K562 (cell line): ENCODE results near the gene TNFRSF6B. TPM values are rescaled to one million over a fixed set of nuclear protein-coding genes. Genes with fewer than 3 reads are reported as not detected.

ENCODE experiments used
- ATAC-seq: fragments of 200-7000 bp; cut with Tn5 transposase; 3 replicates; pipeline ENCODE4 v1.9.1; 2020; ENCODE audit warnings: moderate library complexity
- BruUV-seq: library from RNA; stranded (reverse); fragments of 400-500 nt; replicated peaks from 2 replicates; lab custom pipeline; 2021; lab: Mats Ljungman, UMichigan
- CTCF ChIA-PET: fragments of 300-600 bp; formaldehyde crosslinking; extraction: SDS; loops from one replicate; lab custom pipeline; 2021; ENCODE audit warnings: low intra/inter-chr PET ratio; lab: Yijun Ruan, JAX
- POLR2A ChIA-PET: fragments of 300-600, 350-650 bp; sonication (Branson Sonifier 250); formaldehyde crosslinking; extraction: SDS; loops from one replicate; lab custom pipeline; 2021; ENCODE audit warnings: antibody characterized with exemption, inconsistent platforms; lab: Yijun Ruan, JAX
- DNase-seq, 4 experiments: peaks; one replicate each; pipeline versions ENCODE4 v3.0.0 to v3.0.0-alpha.2; 2011 to 2018; ENCODE audit warnings: low spot score in 3 of 4, mixed read lengths in 3 of 4; ENCODE audit errors: extremely low read depth in 1 of 4
- FAIRE-seq: peaks from 2 replicates; lab custom pipeline; 2011; peaks lifted over from hg19 to GRCh38; lab: Jason Lieb, UNC
- H2AFZ ChIP-seq: 2 replicates; pipeline ENCODE4 v1.6.0; 2011; ENCODE audit warnings: low read depth, low read length, control low read depth, inconsistent platforms
- H3K27ac ChIP-seq: fragments of 200-600 bp; 3 replicates; pipeline ENCODE4 v1.8.0; 2011; ENCODE audit warnings: low read depth, mild to moderate bottlenecking, control low read depth, inconsistent platforms, low read length, moderate library complexity, mixed read lengths; ENCODE audit errors: extremely low read depth
- H3K27me3 ChIP-seq, 2 experiments: fragments of 300-600 bp in 1 of 2; 2 replicates in 1 of 2; 3 replicates in 1 of 2; pipeline versions ENCODE4 v1.6.0 to v1.8.0; 2011; ENCODE audit warnings: inconsistent platforms in 2 of 2, low read length in 2 of 2, mild to moderate bottlenecking in 1 of 2, mixed read lengths in 1 of 2, moderate library complexity in 1 of 2; ENCODE audit not compliant: control insufficient read depth in 2 of 2, insufficient read depth in 2 of 2
- H3K36me3 ChIP-seq: fragments of 300-600 bp; 3 replicates; pipeline ENCODE4 v1.8.0; 2011; ENCODE audit warnings: mild to moderate bottlenecking, low read length, inconsistent platforms; ENCODE audit not compliant: control insufficient read depth, insufficient read depth
- H3K4me1 ChIP-seq, 2 experiments: fragments of 200-600 bp in 1 of 2; replicated peaks in 1 of 2; 2 replicates in 1 of 2; 3 replicates in 1 of 2; pipeline versions ENCODE4 v1.5.1 to v1.8.0; 2011; ENCODE audit warnings: inconsistent platforms in 2 of 2, low read length in 2 of 2, mild to moderate bottlenecking in 1 of 2, mixed read lengths in 1 of 2, moderate library complexity in 1 of 2; ENCODE audit not compliant: control insufficient read depth in 2 of 2, insufficient read depth in 2 of 2
- H3K4me2 ChIP-seq: 2 replicates; pipeline ENCODE4 v1.6.1; 2011; ENCODE audit warnings: low read length, control low read depth, inconsistent platforms, mixed read lengths; ENCODE audit not compliant: insufficient read depth
- H3K4me3 ChIP-seq: fragments of 200-600 bp; sonication (generic), shearing (Covaris generic); 2 replicates; pipeline ENCODE4 v1.5.1; 2016; ENCODE audit warnings: control low read depth, inconsistent platforms
- H3K79me2 ChIP-seq: fragments of 200-600 bp; 3 replicates; pipeline ENCODE4 v1.8.0; 2011; ENCODE audit warnings: low read length, inconsistent platforms; ENCODE audit not compliant: control insufficient read depth, insufficient read depth
- H3K9ac ChIP-seq, 2 experiments: 2 replicates each; pipeline versions ENCODE4 v1.6.0 to v1.6.1; 2011; ENCODE audit warnings: low read depth in 2 of 2, low read length in 2 of 2, control low read depth in 1 of 2, inconsistent platforms in 1 of 2, mild to moderate bottlenecking in 1 of 2, mixed read lengths in 1 of 2; ENCODE audit not compliant: insufficient read depth in 1 of 2
- H3K9me1 ChIP-seq: one replicate; pipeline ENCODE4 v1.6.0; 2011; ENCODE audit warnings: inconsistent platforms, mild to moderate bottlenecking, low read length, moderate library complexity; ENCODE audit not compliant: control insufficient read depth, insufficient read depth
- H3K9me3 ChIP-seq: replicated peaks from 2 replicates; pipeline ENCODE4 v1.5.1; 2011; ENCODE audit warnings: low read depth, low read length, inconsistent platforms; ENCODE audit not compliant: control insufficient read depth, insufficient read depth
- H4K20me1 ChIP-seq: replicated peaks from 2 replicates; pipeline ENCODE4 v1.6.1; 2011; ENCODE audit warnings: low read length, inconsistent platforms, mixed read lengths; ENCODE audit not compliant: control insufficient read depth, insufficient read depth
- BHLHE40 ChIP-seq: IDR thresholded peaks from 2 replicates; pipeline ENCODE4 v1.6.1; 2011; ENCODE audit warnings: low read length, improper control_type of control experiment
- CBX8 ChIP-seq: fragments of 200-600 bp; sonication (generic); IDR thresholded peaks from 2 replicates; pipeline ENCODE4 v1.6.1; 2012; ENCODE audit warnings: borderline replicate concordance, mixed run types, low read depth, mild to moderate bottlenecking, moderate library complexity, mixed read lengths, low read length, control low read depth, inconsistent platforms; ENCODE audit not compliant: poor library complexity, severe bottlenecking; ENCODE audit errors: extremely low read depth
- GTF2A2 ChIP-seq: IDR thresholded peaks from 2 replicates; pipeline ENCODE4 v1.6.1; 2016; ENCODE audit warnings: mild to moderate bottlenecking, missing genetic modification characterization, missing compliant biosample characterization
- HMGN3 ChIP-seq: IDR thresholded peaks from 2 replicates; pipeline ENCODE4 v1.6.1; 2011; ENCODE audit warnings: borderline replicate concordance, low read depth, mild to moderate bottlenecking, mixed read lengths, low read length; ENCODE audit not compliant: insufficient read length; ENCODE audit errors: extremely low read depth
- KDM1A ChIP-seq, 2 experiments: fragments of 450-650 bp; IDR thresholded peaks; 2 replicates each; pipeline ENCODE4 v1.6.1; 2016; ENCODE audit warnings: mild to moderate bottlenecking in 2 of 2
- NR2C1 ChIP-seq, 2 experiments: fragments of 450-650 bp; IDR thresholded peaks; 2 replicates each; pipeline ENCODE4 v1.6.1; 2017; ENCODE audit warnings: mild to moderate bottlenecking in 2 of 2, antibody characterized with exemption in 1 of 2, inconsistent platforms in 1 of 2, missing compliant biosample characterization in 1 of 2, missing genetic modification characterization in 1 of 2
- PCBP1 ChIP-seq: fragments of 200-400 bp; formaldehyde crosslinking; IDR thresholded peaks from 2 replicates; pipeline ENCODE4 v1.6.1; 2018; ENCODE audit warnings: mild to moderate bottlenecking, low read depth, low read length; ENCODE audit not compliant: poor library complexity, severe bottlenecking
- POLR2A ChIP-seq: fragments of 450-650 bp; conservative IDR thresholded peaks from 2 replicates; pipeline ENCODE4 v1.6.1; 2016
- POLR2G ChIP-seq: fragments of 200-400 bp; formaldehyde crosslinking; IDR thresholded peaks from 2 replicates; pipeline ENCODE4 v1.6.1; 2017; ENCODE audit warnings: low read depth, mild to moderate bottlenecking, antibody characterized with exemption, low read length, moderate library complexity
- RBM22 ChIP-seq: fragments of 200-400 bp; formaldehyde crosslinking; IDR thresholded peaks from 2 replicates; pipeline ENCODE4 v1.6.1; 2018; ENCODE audit warnings: low read length, low read depth; ENCODE audit not compliant: poor library complexity, severe bottlenecking
- TOE1 ChIP-seq, 2 experiments: fragments of 450-650 bp in 1 of 2; sonication (generic) in 1 of 2; formaldehyde crosslinking in 1 of 2; IDR thresholded peaks; 2 replicates each; pipeline versions ENCODE4 v1.7.1 to v1.8.0; 2016 to 2022; ENCODE audit warnings: borderline replicate concordance in 2 of 2, mild to moderate bottlenecking in 2 of 2, antibody characterized with exemption in 1 of 2, inconsistent platforms in 1 of 2, low read depth in 1 of 2, missing genetic modification reagents in 1 of 2, moderate library complexity in 1 of 2
- XRCC5 ChIP-seq: fragments of 200-400 bp; formaldehyde crosslinking; IDR thresholded peaks from 2 replicates; pipeline ENCODE4 v1.6.1; 2017; ENCODE audit warnings: low read depth, mild to moderate bottlenecking, low read length
- ZNF436 ChIP-seq: fragments of 250-450, 450-650 bp; sonication (Bioruptor Pico); formaldehyde crosslinking; IDR thresholded peaks from 2 replicates; pipeline ENCODE4 v1.7.0; 2020; ENCODE audit warnings: mild to moderate bottlenecking
- WGBS: fragments of 100-300 bp; shearing (Covaris generic); methylation state at CpG from one replicate; pipeline ENCODE4 v1.1.6; 2016; ENCODE audit warnings: low coverage, mixed read lengths; ENCODE audit not compliant: insufficient coverage; ENCODE audit errors: missing lambda C conversion rate; 5-methylcytosine and 5-hydroxymethylcytosine counted together
- in situ Hi-C: fragments of 300-500 bp; cut with MboI; formaldehyde crosslinking; loops from 4 replicates; pipeline ENCODE4 v1.15.0; 2018; ENCODE audit warnings: inconsistent platforms, mixed read lengths
- intact Hi-C: fragments of 100-400 bp; cut with micrococcal nuclease; formaldehyde crosslinking; loops from 2 replicates; pipeline ENCODE4 v1.14.2; 2022
- polyA plus RNA-seq, 8 experiments: library from polyadenylated mRNA; depleted of rRNA in 4 of 8; stranded (reverse) in 5 of 8; unstranded in 3 of 8; fragments of >200 nt; fragmentation: Nextera tagmentation in 2 of 8; fragmentation: Illumina TruSeq in 1 of 8; extraction: Ambion mirVana in 2 of 8; extraction: Trizol in 1 of 8; gene quantifications; 2 replicates each; pipeline versions ENCODE4 v1.2.1 to v1.2.3, GENCODE V29; 2011 to 2014; ENCODE audit warnings: inconsistent platforms in 1 of 8, missing spikeins in 1 of 8
- total RNA-seq, 7 experiments: library from RNA; depleted of rRNA in 6 of 7; stranded (reverse); fragments of >200 nt in 6 of 7; fragmentation: Illumina TruSeq in 2 of 7; extraction: Trizol in 2 of 7; gene quantifications; 2 replicates each; pipeline versions ENCODE4 v1.2.1 to v1.2.3, GENCODE V29; 2011 to 2021; ENCODE audit warnings: low replicate concordance in 1 of 7

Gene TNFRSF6B
- total and polyA plus RNA-seq, 9 of the 15 experiments (the other 6 are each of a cell fraction or from before 2014, with no cell fraction given), result 0.10 to 3.5 (median 0.32) TPM; not detected in 6

GRCh38 chr20:63690003-63690897, 6.2 kb upstream of the TNFRSF6B start:
- H3K9me1 ChIP-seq, result no peaks in the 10 kb centered on the region
- TF ChIP-seq GTF2A2 (tag) (no peak), POLR2G (peak; percentile 73), NR2C1 (IDR thresholded peaks at IDR 0.05) (no peak), NR2C1 (tag; IDR thresholded peaks at IDR 0.05) (no peak), PCBP1 (peak; percentile 7), KDM1A (IDR thresholded peaks at IDR 0.05) (no peak), POLR2A (0 out of 2 replicates have a peak, but pooled peaks have one; percentile 13), ZNF436 (CRISPR knock-in tag) (no peak), HMGN3 (peak; percentile 41), XRCC5 (no peak), RBM22 (peak; percentile 59), BHLHE40 (no peak), CBX8 (no peak), TOE1 (IDR thresholded peaks at IDR 0.05; ENCODE audit: borderline replicate concordance) (no peak), TOE1 (CRISPR knock-in tag; IDR thresholded peaks at IDR 0.05; ENCODE audit: borderline replicate concordance, low read depth) (no peak)
- H4K20me1 ChIP-seq, result no peaks in the 10 kb centered on the region
- CTCF ChIA-PET, result no interaction called here
- DNase-seq (no peak), FAIRE-seq (no peak), ATAC-seq (no peak)
- H3K4me3 ChIP-seq, result no peak overlapping the region
- H3K9me3 ChIP-seq, result no peaks in the 10 kb centered on the region
- no peak overlapping the region for H2AFZ ChIP-seq
- WGBS, result 92% methylated on average over 20 of the region's 40 CpGs
- no TSS peak for BruUV-seq
- in situ Hi-C loops (no loop called here), intact Hi-C loops (no loop called here)
- no peaks in the 10 kb centered on the region for H3K79me2 ChIP-seq
- POLR2A ChIA-PET, result no interaction called here
- H3K36me3 ChIP-seq, result peaks cover 34% of the 10 kb centered on the region; the same call in 2 of the 3 replicates
- no peak overlapping the region for H3K27ac ChIP-seq
- H3K27me3 ChIP-seq, result no peaks in the 10 kb centered on the region
- peaks cover 9 to 75% of the 10 kb centered on the region in 2 experiments for H3K4me1 ChIP-seq
- no peak overlapping the region for H3K4me2 ChIP-seq
- peak overlapping the region in 1 of 2 experiments; percentile 7; a peak in 1 of 4 replicates for H3K9ac ChIP-seq
